GM10847 (cell line): ENCODE data around the gene FBLN7.

Source experiments
- POLR2A ChIP-seq: IDR thresholded peaks from 2 replicates; pipeline ENCODE4 v1.6.1; 2011; ENCODE audit not compliant: insufficient read length; ENCODE audit errors: extremely low read depth

Gene FBLN7

GRCh38 chr2:112185131-112185530 is 46.9 kb downstream of the FBLN7 start:
- no peak for TF ChIP-seq POLR2A

- TF ChIP-seq POLR2A, result no peak
Observed at GRCh38 chr2:112187046-112187715, 49.0 kb downstream of the FBLN7 start.

GRCh38 chr2:112187805-112188596 is 49.8 kb downstream of the FBLN7 start:
- TF ChIP-seq POLR2A, result no peak

- TF ChIP-seq POLR2A, result no peak
Observed at GRCh38 chr2:112189001-112189556, 50.9 kb downstream of the FBLN7 start.

GRCh38 chr2:112194028-112194427 is 55.8 kb downstream of the FBLN7 start:
- no peak for TF ChIP-seq POLR2A

GRCh38 chr2:112194482-112194881 is 56.3 kb downstream of the FBLN7 start:
- no peak for TF ChIP-seq POLR2A

- TF ChIP-seq POLR2A, result no peak
Observed at GRCh38 chr2:112195167-112195766, 57.1 kb downstream of the FBLN7 start.

GRCh38 chr2:112195950-112196349 is 57.8 kb downstream of the FBLN7 start:
- TF ChIP-seq POLR2A, result no peak

GRCh38 chr2:112197868-112198267 is 59.7 kb downstream of the FBLN7 start:
- no peak for TF ChIP-seq POLR2A

- TF ChIP-seq POLR2A, result no peak
Observed at GRCh38 chr2:112198780-112199179, 60.6 kb downstream of the FBLN7 start.

- TF ChIP-seq POLR2A, result no peak
Observed at GRCh38 chr2:112199188-112199587, 61.0 kb downstream of the FBLN7 start.

- TF ChIP-seq POLR2A, result no peak
Observed at GRCh38 chr2:112201696-112202430, 63.7 kb downstream of the FBLN7 start.

- TF ChIP-seq POLR2A, result no peak
Observed at GRCh38 chr2:112204411-112204810, 66.2 kb downstream of the FBLN7 start.

- TF ChIP-seq POLR2A, result no peak
Observed at GRCh38 chr2:112216167-112216566, 78.0 kb downstream of the FBLN7 start.

- TF ChIP-seq POLR2A, result no peak
Observed at GRCh38 chr2:112217854-112218253, 79.7 kb downstream of the FBLN7 start.
